Caco-2 (cell line): ENCODE results near the gene EPB41. TPM values are rescaled to one million over a fixed set of nuclear protein-coding genes. Genes with fewer than 3 reads are reported as not detected.

Experiments
- BruUV-seq: library from RNA; stranded (reverse); fragments of 400-500 nt; replicated peaks from 2 replicates; lab custom pipeline; 2021; lab: Mats Ljungman, UMichigan
- CTCF ChIA-PET: fragments of 300-600 bp; sonication (Branson Sonifier 250); formaldehyde crosslinking; loops from one replicate; lab custom pipeline; 2022; ENCODE audit warnings: antibody characterized with exemption; lab: Charles Lee
- POLR2A ChIA-PET: fragments of 300-600 bp; sonication (Branson Sonifier 250); formaldehyde crosslinking; loops from one replicate; lab custom pipeline; 2022; ENCODE audit warnings: antibody characterized with exemption; lab: Charles Lee
- DNase-seq, 2 experiments: peaks; one replicate each; pipeline versions ENCODE4 v3.0.0 to v3.0.0-alpha.2; 2020 to 2022
- H3K27me3 ChIP-seq: replicated peaks from 2 replicates; pipeline ENCODE4 v1.6.0; 2011; ENCODE audit warnings: low read length; ENCODE audit not compliant: control insufficient read depth, insufficient read depth
- H3K36me3 ChIP-seq: 2 replicates; pipeline ENCODE4 v1.5.1; 2011; ENCODE audit warnings: low read length; ENCODE audit not compliant: control insufficient read depth, insufficient read depth
- H3K4me1 ChIP-seq: fragments of 250-450 bp; sonication (Bioruptor Pico); 2 replicates; pipeline ENCODE4 v1.5.1; 2020; ENCODE audit warnings: mild to moderate bottlenecking
- H3K4me3 ChIP-seq: 2 replicates; pipeline ENCODE4 v1.5.1; 2011; ENCODE audit warnings: low read depth, mild to moderate bottlenecking, control low read depth, low read length
- H3K9me3 ChIP-seq: fragments of 250-450 bp; sonication (Bioruptor Pico); 2 replicates; pipeline ENCODE4 v1.5.1; 2020; ENCODE audit warnings: mild to moderate bottlenecking, moderate library complexity
- H3K27ac Mint-ChIP-seq: one replicate; pipeline ENCODE4 v1.8.0; 2022; ENCODE audit warnings: mixed read lengths; ENCODE audit not compliant: unreplicated experiment
- H3K27me3 Mint-ChIP-seq: one replicate; pipeline ENCODE4 v1.8.0; 2022; ENCODE audit warnings: mixed read lengths; ENCODE audit not compliant: insufficient read depth, unreplicated experiment
- H3K36me3 Mint-ChIP-seq: one replicate; pipeline ENCODE4 v1.8.0; 2022; ENCODE audit warnings: mild to moderate bottlenecking, mixed read lengths; ENCODE audit not compliant: insufficient read depth, unreplicated experiment
- H3K4me1 Mint-ChIP-seq: one replicate; pipeline ENCODE4 v1.8.0; 2022; ENCODE audit warnings: low read depth, mixed read lengths; ENCODE audit not compliant: unreplicated experiment
- H3K4me3 Mint-ChIP-seq: one replicate; pipeline ENCODE4 v1.8.0; 2022; ENCODE audit warnings: mild to moderate bottlenecking, moderate library complexity, mixed read lengths; ENCODE audit not compliant: unreplicated experiment
- H3K9me3 Mint-ChIP-seq: one replicate; pipeline ENCODE4 v1.8.0; 2022; ENCODE audit warnings: mixed read lengths; ENCODE audit not compliant: unreplicated experiment
- intact Hi-C: fragments of 100-400 bp; cut with micrococcal nuclease; formaldehyde crosslinking; loops from one replicate; pipeline ENCODE4 v1.10.0; 2022; ENCODE audit not compliant: unreplicated experiment
- total RNA-seq: library from RNA; stranded (reverse); gene quantifications from 2 replicates; pipeline ENCODE4 v1.2.3, GENCODE V29; 2022
- TF ChIP-seq, protein P1 (sequence below), 2 experiments: fragments of 200-600 bp in 1 of 2; IDR thresholded peaks; 1 replicate in 1 of 2; 2 replicates in 1 of 2; pipeline versions ENCODE4 v1.5.1 to v1.8.0; 2011 to 2022; ENCODE audit warnings: antibody characterized with exemption in 1 of 2, control low read depth in 1 of 2, inconsistent platforms in 1 of 2, low read depth in 1 of 2, low read length in 1 of 2, mild to moderate bottlenecking in 1 of 2, moderate library complexity in 1 of 2; ENCODE audit not compliant: insufficient read depth in 1 of 2, severe bottlenecking in 1 of 2, unreplicated experiment in 1 of 2

EPB41 gene
- total RNA-seq, 1 experiment from 2014 or later, result 29.5 TPM

DNA sequence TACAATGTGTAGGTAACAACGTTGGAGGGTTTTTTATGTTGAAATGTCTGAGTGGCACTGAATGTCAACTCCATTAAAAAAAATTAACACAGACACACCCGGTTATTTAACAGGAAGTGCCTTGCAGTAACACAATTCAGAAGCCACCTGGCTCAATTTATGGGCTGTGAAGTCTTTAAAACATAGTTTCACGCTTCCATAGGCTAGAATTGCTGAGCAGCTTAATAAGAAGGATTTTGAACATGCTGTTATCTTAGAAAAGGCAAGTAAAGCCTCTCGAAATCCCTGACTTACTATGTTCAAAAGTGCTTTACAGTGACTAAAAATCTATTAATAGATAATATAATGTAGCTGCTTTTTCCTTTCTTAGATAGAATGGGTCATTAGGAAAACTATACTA lies 247.7 kb downstream of the EPB41 start:
- ChIA-PET CTCF (no interaction called here), POLR2A (no interaction called here)
- no TSS peak for BruUV-seq
- Mint-ChIP-seq H3K27ac (no peak overlapping the region), H3K36me3 (peaks cover 67% of the 10 kb centered on the region), H3K27me3 (no peaks in the 10 kb centered on the region), H3K4me1 (no peaks in the 10 kb centered on the region), H3K9me3 (no peaks in the 10 kb centered on the region), H3K4me3 (no peak overlapping the region)
- intact Hi-C loops, result no loop called here
- Histone ChIP-seq H3K9me3 (peaks cover 4% of the 10 kb centered on the region; the same call in 1 of the 2 replicates), H3K27me3 (no peaks in the 10 kb centered on the region), H3K36me3 (peaks cover 2% of the 10 kb centered on the region; the same call in 1 of the 2 replicates), H3K4me3 (no peak overlapping the region), H3K4me1 (peaks cover 15% of the 10 kb centered on the region)
- TF ChIP-seq, protein P1, sequence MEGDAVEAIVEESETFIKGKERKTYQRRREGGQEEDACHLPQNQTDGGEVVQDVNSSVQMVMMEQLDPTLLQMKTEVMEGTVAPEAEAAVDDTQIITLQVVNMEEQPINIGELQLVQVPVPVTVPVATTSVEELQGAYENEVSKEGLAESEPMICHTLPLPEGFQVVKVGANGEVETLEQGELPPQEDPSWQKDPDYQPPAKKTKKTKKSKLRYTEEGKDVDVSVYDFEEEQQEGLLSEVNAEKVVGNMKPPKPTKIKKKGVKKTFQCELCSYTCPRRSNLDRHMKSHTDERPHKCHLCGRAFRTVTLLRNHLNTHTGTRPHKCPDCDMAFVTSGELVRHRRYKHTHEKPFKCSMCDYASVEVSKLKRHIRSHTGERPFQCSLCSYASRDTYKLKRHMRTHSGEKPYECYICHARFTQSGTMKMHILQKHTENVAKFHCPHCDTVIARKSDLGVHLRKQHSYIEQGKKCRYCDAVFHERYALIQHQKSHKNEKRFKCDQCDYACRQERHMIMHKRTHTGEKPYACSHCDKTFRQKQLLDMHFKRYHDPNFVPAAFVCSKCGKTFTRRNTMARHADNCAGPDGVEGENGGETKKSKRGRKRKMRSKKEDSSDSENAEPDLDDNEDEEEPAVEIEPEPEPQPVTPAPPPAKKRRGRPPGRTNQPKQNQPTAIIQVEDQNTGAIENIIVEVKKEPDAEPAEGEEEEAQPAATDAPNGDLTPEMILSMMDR (IDR thresholded peaks at IDR 0.05; ENCODE audit: insufficient read depth in 1 of 2, low read depth in 1 of 2, low read length in 1 of 2, severe bottlenecking in 1 of 2, unreplicated experiment in 1 of 2), result no peak
- no peak for DNase-seq

DNA sequence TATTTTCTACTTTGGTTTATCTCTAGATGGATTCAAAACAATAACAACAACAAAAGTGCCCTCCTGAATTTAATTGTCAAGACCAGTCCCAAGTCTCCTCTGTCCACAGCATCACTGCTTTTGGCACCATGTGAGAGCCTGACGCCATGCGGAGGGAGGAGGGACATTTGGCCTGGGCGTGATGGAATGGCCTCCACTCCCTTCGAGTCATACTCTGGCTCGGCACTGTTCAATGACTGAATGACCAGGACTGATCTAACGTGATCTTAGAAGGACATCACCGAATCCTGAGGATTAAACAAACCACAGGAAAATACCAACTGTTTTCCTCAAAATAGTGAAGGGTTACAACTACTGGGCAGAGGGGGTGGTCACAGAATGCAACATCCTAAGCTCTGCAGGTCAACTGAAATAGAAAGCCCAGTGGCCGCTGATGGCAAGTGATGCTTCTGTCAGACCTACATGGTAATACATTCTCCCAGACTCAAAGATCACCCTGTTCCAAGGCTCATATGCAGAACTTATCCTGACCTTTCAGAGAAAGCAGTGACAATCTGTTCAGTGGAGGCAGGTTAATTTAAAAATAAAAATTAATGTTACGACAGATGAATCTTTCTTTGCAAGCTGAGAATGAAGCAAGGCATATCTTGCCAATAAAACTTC lies 248.2 kb downstream of the EPB41 start:
- intact Hi-C loops, result no loop called here
- Mint-ChIP-seq H3K9me3 (no peaks in the 10 kb centered on the region), H3K4me1 (no peaks in the 10 kb centered on the region), H3K27me3 (no peaks in the 10 kb centered on the region), H3K27ac (no peak overlapping the region), H3K36me3 (peaks cover 61% of the 10 kb centered on the region), H3K4me3 (no peak overlapping the region)
- CTCF ChIA-PET, result no interaction called here
- POLR2A ChIA-PET, result no interaction called here
- no peak for DNase-seq
- H3K4me1 ChIP-seq, result peaks cover 15% of the 10 kb centered on the region
- TF ChIP-seq, protein P1 (IDR thresholded peaks at IDR 0.05; ENCODE audit: insufficient read depth in 1 of 2, low read depth in 1 of 2, low read length in 1 of 2, severe bottlenecking in 1 of 2, unreplicated experiment in 1 of 2), result no peak
- no TSS peak for BruUV-seq
- no peaks in the 10 kb centered on the region; the same call in 1 of the 2 replicates for H3K9me3 ChIP-seq
- H3K4me3 ChIP-seq, result no peak overlapping the region
- H3K36me3 ChIP-seq, result peaks cover 2% of the 10 kb centered on the region; the same call in 1 of the 2 replicates
- H3K27me3 ChIP-seq, result no peaks in the 10 kb centered on the region

DNA sequence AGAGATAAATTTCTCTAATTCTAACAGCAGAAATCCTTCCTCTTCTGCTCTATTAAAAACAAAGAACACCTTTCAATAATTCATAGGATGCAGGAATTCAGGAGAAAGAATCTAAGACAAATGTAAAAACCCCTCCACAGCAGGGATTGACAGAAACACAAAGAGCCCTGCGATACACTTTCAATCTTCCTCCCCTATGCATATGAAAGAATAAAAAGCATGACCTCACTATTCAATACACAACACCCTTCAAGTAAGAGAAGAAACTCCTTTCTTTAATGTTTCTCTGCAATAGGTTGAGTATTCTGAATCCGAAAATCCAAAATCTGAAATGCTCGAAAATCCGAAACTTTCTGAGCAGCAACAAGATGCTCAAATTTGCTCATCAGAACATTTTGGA lies 250.2 kb downstream of the EPB41 start:
- DNase-seq, result no peak
- BruUV-seq, result no TSS peak
- CTCF ChIA-PET, result no interaction called here
- intact Hi-C loops, result no loop called here
- Mint-ChIP-seq H3K9me3 (no peaks in the 10 kb centered on the region), H3K27ac (no peak overlapping the region), H3K36me3 (peaks cover 49% of the 10 kb centered on the region), H3K4me3 (no peak overlapping the region), H3K4me1 (no peaks in the 10 kb centered on the region), H3K27me3 (no peaks in the 10 kb centered on the region)
- Histone ChIP-seq H3K4me3 (no peak overlapping the region), H3K27me3 (no peaks in the 10 kb centered on the region), H3K4me1 (peaks cover 12% of the 10 kb centered on the region; the same call in 1 of the 2 replicates), H3K9me3 (no peaks in the 10 kb centered on the region), H3K36me3 (no peaks in the 10 kb centered on the region)
- TF ChIP-seq, protein P1 (IDR thresholded peaks at IDR 0.05; ENCODE audit: insufficient read depth in 1 of 2, low read depth in 1 of 2, low read length in 1 of 2, severe bottlenecking in 1 of 2, unreplicated experiment in 1 of 2), result no peak
- POLR2A ChIA-PET, result no interaction called here
